GM19468 (cell line): Measurements from ENCODE around the gene SART1.
"Not testable (repeated sequence)": the region's sequence is repeated elsewhere in the genome, so short reads cannot be mapped to it uniquely, and the experiment has no call there.

Source experiments
- ATAC-seq: cut with Tn5 transposase; IDR thresholded peaks from one replicate; pipeline ENCODE4 v1.9.1; 2021; ENCODE audit warnings: mild to moderate bottlenecking, moderate library complexity, moderate number of reproducible peaks; ENCODE audit not compliant: unreplicated experiment; ENCODE audit errors: extremely low read depth

SART1 gene

DNA sequence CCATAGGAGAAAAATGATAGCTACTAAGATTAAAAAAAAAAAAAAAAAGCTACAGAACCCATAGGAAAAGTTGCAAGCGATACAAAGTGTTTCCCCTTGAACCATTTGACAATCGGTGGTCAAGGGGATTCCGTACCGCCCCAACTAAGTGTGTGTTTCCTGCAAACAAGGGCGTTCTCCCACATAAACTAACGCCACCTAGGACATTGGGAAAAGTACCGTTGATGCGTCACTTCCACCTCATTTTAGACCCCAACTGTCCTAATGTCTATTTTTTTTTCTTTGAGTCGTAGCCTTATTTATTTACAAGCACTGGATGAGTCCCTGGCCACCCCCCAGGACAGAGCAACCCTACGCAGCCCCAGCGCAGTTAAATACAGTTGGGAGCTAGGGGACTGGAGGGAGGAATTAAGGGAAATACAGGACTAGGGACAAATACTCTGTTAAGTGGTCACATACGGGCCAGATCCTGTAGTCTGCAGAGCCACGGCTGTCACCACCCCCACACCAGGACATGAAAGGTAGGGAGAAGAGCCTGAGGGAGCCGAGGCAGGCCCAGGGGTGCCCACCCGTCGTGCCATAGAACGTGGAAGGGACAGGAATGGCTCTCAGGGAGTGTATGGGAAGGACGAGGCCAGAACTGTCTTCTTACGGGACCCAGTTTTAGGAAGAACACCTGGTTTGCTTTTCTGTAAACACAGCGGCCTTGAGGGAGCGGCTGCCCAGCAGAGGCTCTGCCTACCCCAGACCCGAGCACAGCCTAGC, 21.5 kb downstream of the SART1 start:
- ATAC-seq, result no peak

DNA sequence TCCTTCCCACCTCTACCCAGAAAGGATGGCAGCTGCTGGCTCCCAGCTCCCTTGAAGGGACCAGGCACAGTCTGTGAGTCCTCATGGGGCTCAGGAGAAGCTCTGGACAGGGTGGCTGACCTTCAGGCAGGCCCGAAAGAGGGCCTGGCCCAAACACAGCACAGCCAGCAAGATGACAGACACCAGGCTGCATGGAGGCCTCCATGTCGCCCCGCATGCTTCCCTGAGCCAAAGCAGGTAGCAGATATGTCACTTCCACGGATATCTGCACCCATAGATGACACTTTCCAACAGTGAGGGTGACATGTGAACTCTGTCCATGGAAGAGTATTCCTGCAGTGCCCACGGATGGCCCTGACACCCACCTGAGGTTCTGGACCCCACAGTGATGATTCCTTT, 22.1 kb downstream of the SART1 start:
- no peak for ATAC-seq

DNA sequence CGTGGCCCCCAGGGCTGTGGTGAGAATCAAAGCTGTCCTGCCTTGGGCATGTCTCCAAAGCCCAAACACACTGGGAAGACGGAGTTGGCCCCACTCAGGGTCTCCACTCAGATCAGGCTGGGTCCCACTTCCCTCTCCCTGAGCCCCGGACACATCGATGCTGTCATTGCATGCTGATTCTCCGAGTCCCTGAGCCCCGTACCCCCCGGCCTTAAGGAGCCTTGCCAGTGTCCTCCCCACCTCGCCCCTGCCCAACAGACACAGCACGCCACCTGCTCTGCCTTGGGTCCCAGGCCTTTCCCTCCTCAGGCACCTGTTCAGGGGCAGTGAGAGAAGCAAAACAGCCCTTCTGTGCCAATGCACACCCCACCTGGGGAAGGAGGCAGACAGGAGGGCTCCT, 25.8 kb downstream of the SART1 start:
- no peak for ATAC-seq

DNA sequence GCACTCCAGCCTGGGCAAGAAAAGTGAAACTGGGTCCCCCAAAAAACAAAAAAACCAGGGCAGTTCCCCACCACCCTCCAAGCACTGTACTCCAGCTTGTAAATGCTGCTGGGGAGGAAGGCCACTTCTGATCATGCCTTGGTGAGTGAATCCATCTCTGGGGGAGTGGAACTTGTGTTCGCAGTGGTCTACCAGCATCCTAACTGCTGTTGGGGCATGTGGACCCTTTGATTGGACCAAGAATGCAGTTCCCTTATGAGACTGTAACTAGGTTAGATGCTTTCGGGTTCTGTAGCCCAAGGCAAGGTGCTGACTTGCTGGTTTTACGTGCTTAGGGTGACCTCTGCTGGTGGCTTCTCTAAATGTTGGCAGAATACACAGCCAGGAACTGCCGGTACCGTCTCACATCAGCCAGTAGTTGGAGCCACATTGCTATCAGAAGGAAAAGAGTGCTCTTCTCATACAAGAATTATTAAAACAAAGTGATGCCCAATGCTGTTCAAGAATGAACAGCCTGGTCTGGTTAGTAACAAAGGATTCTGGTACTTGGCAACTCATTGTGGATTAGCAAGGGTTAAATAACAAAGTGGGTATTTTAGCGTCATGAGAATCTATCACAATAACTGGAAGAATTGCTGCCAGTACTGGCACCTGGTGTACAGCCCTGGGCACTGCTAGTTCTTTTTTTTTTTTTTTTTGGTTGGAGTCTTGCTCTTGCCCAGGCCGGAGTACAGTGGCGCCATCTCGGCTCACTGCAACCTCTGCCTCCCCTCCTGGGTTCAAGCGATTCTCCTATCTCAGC, 27.5 kb downstream of the SART1 start:
- ATAC-seq, result no peak

DNA sequence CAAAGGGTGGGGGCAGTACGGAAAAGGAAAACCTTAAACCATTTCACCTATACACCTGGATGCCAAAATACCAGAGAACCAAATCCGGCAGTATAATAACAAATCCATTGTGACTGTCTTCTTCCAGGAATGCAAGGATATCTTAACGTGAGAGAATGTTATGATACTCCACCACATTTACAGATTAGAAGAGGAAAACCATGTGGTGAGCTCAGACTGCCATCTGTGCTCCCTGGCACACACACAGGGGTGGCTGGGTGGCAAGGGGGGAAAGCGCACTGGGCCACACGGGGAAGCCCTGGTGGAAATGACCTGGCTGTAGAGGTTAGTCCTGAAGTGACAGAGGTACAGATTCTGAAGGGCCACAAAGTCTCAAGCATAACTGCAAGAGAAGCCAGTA, 30.5 kb downstream of the SART1 start:
- no peak for ATAC-seq

DNA sequence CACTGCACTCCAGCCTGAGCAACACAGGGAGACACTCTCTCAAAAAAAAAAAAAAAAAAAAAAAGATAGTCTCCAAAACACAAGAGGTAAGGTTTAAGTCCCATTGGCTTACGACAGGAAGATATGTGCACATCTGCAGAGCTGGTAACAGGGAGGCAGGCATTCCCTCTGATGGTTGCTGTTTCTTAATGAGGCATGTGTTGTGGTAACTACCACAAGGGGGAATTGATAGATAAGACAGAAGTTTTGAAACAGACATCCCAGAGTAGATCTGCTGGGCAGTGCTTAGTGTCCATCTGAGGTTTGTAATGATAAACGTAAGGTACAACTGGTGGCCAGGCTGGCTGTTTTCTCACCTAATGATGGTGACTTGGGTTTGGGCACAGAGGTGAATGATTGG, 35.8 kb downstream of the SART1 start:
- ATAC-seq, result no peak

DNA sequence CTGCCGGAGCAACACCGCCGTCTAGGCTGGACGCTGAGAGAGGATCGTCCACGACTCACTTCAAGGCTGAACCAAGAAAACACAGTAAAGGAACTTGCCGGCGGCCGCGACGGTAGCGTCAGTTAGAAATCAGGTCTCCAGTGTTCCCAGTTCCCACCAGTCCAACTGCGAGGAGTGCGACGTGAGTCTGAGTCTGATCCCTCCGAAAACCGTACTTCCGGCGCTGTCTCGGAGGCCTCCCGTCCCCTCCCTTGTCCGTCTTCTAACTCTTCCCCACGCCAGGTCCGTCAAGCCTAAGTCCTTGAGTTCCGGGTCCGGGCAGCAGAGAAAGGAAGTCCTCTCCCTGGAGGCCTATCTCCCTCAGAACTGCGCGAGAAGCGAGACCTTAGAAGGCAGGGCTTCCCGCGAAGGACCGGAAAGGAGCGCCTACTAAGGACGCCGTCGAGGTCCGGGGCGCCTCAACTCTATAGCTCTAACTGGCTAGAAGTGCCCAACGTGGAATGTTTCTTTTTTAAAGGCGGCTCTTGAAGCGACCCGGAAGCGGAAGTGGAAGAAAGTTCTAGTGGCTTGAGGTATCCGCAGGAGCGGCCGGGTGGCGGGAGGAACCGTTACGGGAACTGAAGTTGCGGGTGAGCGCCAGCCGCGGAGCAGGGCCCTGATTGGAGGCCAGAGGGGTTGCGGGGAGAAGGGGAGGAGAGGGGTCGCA, 40.6 kb downstream of the SART1 start, which contains the start of the genes BANF1 and EIF1AD:
BANF1 (plus strand) TSS at position 562 of the 706 bp plus-strand sequence. CDS start 748 bp downstream, outside the sequence.
EIF1AD (minus strand) TSS at position 216 of the 706 bp plus-strand sequence. CDS start 1,768 bp downstream, outside the sequence.
- peak; percentile 49 for ATAC-seq

DNA sequence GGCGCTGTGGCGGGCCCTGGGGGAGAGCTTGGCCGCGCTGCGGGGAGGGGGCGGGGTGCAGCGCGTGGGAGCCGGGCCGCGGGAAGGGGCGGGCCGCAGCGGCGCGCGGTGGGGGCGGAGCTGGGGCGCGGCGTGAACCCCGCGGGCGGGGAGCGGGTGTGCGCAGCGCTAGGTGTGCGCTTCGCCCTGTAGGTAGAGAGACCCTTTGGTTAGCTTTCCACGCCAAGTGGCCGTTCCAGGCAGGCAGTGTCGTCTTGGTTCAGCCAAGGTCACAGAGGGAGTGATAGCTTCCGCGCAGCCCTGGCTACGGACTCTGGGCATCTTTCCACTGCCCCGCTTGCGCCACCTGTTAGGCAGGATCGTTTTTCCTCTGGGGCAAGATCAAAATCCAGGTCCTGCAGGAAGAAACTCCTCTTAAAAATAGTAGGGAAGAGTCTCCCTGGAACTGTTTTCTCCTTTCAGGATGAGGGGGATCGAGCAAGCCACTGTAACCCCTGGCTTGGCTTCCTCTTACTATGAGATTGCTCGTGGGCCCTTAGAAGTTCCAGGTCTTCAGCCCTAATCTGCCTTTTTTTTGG, 41.2 kb downstream of the SART1 start:
- ATAC-seq, result peak; percentile 18

DNA sequence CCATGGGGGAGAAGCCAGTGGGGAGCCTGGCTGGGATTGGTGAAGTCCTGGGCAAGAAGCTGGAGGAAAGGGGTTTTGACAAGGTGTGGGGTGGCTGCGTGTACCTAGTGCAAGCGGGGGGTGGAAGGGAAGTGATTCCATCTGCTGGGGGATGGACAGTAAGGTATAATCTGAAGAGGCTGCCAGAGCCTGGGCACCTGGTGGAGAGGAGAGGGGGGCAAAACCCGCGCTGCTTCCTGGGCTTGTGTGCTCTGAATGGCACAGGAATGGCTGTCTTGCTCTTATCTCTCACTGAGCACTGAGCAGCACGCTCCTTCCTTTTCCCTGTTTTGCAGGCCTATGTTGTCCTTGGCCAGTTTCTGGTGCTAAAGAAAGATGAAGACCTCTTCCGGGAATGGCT, 41.8 kb downstream of the SART1 start:
- ATAC-seq, result no peak

DNA sequence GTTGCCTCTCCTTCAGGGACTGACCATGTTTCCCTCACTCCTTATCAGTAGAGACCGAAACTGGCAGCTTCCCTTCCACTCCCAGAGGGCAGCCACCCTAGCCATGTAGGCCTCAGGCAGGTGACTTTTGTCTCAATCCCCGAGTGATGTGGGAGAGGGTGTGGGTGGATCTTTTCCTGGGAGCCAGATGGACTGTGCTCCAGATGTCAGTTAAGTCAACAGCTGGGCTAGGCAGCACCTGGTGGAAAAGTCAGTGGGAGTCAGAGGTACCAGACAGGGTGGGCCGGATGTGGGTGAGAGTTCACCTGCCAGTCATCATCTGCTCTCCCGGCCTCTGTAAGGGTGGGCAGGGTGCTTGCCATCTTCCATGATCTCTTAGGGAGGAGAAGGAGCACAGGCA, 42.7 kb downstream of the SART1 start:
- no peak for ATAC-seq

DNA sequence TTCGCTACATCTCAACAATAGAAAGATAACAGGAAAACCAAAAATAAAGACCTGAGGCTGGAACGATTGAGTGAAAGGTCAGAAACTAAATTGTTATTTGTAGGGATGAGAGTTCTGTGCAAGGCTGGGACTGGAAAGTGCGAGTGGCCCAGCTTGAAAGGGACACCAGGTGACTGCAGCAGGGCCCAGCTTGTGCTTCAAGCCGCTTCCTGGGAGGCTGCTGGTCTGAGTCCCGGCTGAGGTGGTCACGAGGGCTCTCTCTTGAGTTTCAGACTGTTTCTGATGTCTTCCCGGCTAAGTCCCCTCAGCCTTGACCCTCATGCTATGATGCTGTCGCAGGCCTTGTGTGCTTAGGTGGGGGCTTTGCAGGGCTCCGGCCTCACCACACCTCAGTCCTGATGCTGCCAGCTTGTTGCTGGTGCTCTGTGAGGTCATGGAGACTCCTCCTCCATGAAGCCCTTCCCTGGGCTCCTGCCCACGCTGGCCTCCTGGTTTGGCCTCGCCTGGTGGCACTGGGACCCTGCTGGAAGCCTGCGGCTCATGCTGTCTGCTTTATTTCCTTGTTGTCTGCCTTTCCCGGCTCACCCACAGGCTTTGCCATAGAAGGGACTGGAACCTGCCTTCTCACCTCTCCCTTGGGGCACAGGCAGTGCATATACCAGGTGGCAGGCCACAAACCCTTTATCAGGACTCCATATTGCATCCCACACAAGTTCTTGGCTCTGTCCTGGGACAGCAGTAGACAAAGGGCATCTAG, 44.8 kb downstream of the SART1 start:
- ATAC-seq, result no peak

DNA sequence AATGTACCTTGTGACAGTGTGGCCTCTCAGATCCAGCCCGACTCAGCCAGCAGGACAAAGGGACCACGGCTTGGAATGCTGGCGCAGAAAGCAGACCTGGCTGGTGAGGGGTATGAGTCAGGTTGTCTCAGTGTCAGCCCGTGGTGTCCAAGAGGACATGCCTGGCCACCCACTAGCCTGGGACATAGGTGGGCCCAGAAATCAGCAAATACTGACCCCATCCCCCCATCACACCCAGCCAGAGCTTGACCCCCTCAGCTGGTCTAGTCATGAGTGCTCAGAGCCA, 45.3 kb downstream of the SART1 start:
- ATAC-seq, result no peak

DNA sequence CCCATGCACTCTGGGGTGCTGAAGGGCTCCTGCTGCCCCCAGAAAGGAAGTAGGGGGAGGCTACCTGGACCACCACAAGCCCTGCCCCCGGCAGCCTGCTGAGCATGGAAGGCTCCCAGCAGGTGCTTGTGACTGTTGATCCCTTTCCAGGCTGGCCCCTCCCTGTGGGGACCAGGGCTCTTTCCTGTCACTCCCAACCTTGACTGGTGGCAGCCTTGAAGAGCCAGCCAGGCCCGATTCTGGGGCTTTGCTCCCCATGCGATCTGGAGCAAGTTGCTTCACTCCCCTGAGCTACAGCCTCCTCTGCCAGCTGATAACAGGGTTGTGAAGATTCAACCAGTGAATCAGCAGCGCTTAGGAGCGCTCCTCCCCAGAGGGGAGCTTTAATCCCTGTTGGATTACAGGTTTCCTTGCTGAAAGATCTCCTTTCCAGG, 45.7 kb downstream of the SART1 start:
- no peak for ATAC-seq

DNA sequence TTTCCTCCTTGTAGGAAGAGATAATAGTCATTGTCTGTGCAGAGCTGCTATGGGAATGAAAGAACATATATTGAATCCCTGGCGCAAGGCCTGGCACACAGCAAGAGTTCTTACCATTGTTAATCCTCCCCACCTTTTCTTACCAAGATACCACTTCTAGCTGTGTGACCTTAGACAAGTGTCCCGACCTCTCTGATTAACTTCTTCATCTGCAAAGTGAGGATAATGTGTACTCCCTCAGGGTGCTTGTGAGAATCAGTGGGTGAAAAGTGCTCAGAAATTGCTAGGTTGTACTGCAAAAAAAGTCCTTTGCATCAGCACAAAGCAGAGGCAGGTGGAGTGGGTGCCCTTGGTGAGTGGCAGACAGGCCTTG, 46.5 kb downstream of the SART1 start:
- ATAC-seq, result no peak

DNA sequence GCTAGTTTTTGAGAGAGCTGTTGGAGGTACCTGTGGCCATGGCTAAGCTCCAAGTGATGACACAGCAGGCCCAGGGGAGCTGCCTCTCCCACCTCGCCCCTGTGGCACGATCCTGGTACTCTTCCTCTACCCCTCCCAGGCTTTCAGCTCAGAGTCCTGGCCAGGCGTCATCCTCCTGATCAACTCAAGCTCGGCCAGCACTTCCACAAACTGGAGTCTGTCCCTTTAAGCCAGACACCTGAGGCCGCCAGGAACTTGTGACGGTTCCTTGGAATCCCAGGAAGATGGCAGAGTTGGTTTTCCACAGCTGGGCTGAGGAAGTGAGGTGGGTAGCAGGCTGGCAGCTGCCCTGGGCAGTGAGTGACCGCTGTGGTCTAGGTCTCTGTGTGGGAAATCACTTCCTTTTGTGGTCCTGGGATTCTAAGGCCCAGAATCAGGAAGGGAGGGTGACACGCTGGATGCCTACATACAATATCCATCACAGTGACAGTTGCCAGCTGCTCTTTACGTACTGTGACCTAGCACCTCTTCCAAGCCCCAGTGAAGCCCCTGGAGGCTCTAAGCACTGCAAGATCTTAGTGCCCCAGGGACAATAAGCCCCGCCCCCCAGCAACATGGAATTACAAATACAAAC, 47.1 kb downstream of the SART1 start:
- ATAC-seq, result no peak

DNA sequence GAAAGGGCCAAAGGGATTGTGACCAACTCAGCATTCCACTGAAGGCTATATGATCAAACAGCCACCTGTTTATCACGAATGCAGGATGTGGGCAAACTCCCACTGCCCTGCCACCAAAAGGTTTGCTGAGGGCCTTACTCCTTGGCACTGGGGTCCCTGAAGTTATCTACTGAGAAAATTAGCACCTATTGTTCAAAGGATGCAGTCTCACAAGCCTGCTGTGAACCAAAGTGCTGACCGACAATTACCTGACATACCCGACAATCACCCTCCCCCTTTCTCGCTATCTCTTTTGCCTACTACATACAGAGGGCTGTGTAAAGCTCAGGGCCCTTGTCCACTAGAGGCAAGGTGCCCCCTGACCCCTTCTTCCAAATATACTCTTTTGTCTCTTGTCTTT, 48.5 kb downstream of the SART1 start:
- ATAC-seq, result not testable (repeated sequence)

DNA sequence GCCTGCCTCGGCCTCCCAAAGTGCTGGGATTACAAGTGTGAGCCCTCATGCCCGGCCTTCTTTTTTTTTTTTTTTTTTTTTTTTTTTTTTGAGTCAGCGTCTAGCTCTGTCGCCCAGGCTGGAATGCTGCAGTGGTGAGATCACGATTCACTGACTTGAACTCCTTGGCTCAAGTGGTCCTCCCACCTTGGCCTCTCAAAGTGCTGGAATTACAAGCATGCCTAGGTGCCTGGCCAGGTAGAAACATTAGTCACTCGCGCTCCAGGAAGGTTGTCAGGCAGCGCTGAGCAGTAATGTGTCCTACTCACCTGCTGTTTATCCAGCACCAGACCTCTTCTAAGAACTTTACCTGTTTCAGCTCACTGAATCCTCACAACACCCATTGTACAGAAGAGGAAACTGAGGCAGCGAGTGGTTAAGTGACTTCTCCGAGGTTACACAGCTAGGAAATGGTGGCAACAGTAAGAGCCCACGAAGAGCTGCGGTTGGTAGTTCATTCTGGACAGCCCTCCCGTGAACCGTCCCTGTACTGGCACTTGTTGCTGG, 49.8 kb downstream of the SART1 start:
- no peak for ATAC-seq

DNA sequence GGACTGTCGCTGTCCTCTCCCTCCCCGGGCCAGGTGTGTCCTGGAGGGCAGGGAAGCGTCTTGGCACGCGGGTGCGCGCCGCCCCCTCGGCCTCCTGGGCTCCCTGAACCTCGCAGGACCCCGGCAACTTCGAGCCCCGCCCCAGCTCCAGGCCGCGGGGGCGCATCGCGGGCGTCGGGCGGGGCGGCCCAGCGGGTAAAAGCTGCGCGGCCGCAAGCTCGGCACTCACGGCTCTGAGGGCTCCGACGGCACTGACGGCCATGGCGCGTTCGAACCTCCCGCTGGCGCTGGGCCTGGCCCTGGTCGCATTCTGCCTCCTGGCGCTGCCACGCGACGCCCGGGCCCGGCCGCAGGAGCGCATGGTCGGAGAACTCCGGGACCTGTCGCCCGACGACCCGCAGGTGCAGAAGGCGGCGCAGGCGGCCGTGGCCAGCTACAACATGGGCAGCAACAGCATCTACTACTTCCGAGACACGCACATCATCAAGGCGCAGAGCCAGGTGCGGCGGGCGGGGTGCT, 50.3 kb downstream of the SART1 start, which contains the start of gene CST6:
CST6 (plus strand) TSS at position 224 of the 519 bp plus-strand sequence; CDS start at position 261, 37 bp downstream.
- no peak for ATAC-seq
